GM19452 (cell line): ENCODE data around the gene PANX2.

ENCODE experiments used
- ATAC-seq: cut with Tn5 transposase; IDR thresholded peaks from one replicate; pipeline ENCODE4 v1.9.1; 2021; ENCODE audit not compliant: unreplicated experiment

Gene PANX2

DNA sequence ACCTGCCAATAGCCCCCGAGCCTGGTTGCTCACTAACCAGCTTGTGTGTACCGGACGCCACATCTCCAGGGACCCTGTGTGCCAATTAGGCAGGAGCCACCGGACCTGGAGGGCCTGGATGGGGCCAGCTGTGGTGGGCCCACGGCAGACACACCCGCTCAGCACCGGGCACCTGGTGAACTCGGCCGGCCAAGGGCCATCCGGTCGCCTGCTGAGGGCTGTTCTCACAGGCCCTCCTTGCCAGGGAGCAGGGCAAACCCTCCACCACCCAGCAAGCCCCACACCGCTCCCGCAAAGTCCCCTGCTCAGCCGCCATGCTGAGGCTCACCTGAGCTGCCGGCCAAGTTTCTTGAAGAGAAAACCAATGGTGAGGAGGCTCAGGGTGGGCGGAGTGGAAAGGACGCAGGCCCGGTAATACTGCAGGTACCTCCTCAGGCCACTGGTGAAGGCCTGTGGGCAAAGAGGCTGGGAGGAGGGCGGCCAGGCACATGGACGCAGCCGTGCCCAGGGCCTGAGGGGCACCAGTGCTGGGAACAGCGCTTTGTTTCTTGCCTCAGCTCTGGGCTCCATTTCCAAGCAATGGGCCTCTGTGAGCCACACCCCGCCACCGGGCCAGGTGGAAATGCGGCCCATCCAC lies 57.2 kb downstream of the PANX2 start:
- no peak for ATAC-seq

DNA sequence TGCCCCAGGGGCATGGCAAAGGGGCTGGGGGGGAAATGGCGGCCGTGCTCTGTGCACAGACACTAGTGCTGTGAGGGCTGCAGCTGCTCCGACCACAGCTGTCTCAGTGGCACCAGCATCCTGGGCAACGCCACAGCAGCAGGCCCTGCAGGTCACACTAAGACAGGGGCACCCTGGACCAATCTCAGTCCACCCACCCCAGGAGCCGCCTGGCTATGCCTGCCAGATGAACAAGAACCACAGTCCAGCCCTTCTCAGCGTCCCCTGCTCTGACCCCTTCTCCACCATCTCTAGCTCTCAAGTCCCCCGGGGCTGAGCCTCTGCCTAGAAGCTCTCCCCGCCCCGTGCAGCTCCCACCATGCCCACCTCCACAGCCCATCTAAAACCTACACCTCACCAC lies 57.8 kb downstream of the PANX2 start:
- no peak for ATAC-seq

DNA sequence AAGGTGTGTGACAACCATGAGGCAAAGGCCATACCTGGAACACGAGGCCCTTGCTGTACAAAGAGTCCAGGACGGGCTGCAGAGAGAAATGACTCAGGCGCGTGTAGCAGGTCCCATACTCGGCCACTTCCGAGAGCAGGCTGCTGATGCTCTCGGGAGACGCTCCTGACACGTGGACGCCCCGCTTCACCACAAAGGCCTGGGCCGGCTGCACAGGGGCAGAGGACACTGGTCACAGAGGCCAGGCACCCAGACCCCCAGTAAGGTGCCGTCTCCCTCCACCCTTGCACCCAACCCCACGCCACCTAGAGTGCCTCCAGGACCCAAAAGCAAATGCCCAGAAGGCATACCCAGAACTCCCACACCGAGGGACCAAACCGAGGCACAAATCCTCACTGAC lies 58.8 kb downstream of the PANX2 start:
- ATAC-seq = no peak
